H54 (cell line): Measurements from ENCODE around the gene RPS15.

Experiments
- DNase-seq: peaks from one replicate; pipeline ENCODE4 v3.0.0; 2011; ENCODE audit warnings: low spot score, mixed read lengths; ENCODE audit not compliant: insufficient read length
- FAIRE-seq: peaks from 3 replicates; lab custom pipeline; 2011; peaks lifted over from hg19 to GRCh38; lab: Jason Lieb, UNC
- POLR2A ChIP-seq: IDR thresholded peaks from 2 replicates; pipeline ENCODE4 v1.6.1; 2011; ENCODE audit warnings: low read depth, mild to moderate bottlenecking, low read length

Gene RPS15

DNA sequence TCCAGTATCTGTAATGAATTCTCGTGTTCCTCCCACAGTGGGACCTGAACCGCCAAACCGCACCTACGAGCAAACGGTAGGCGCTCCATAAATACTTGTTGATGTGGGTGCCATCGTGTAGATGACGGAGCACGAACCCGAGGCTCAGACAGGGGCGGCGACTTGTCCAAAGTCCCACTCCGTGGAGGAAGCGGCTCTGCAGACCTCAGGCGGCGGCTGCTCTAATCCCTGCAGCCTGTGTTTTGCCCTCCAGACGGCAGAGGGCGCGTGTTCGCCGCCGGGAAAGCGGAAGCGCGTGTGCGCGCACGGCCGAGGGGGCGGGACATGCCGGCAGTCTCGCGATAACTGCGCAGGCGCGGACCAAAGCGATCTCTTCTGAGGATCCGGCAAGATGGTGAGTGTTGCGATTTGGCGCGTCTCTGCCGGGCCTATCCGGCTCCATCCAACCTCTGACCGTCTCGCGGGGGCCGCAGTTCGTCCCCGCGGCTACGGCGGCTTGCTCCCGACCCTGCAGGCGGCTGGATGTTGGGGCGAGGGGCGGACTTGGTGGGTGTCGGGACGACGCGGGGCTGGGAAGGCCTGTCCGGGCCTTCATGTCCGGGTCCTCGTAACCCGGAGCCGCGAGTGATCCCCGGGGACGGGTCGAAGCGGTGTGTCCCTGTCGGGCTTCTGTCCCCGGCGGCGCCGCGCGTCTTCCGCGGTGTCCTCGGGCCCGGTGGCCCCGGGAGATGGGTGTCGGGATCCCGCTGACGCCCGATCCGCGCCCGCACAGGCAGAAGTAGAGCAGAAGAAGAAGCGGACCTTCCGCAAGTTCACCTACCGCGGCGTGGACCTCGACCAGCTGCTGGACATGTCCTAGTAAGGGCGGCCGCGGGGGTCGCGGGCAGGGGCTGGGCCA, at the start of gene RPS15:
RPS15 (plus strand) TSS at position 362 of the 898 bp plus-strand sequence; CDS start at position 392, 30 bp downstream.
- no peak for FAIRE-seq
- peak; percentile 88 for DNase-seq
- TF ChIP-seq POLR2A, result peak; percentile 94

DNA sequence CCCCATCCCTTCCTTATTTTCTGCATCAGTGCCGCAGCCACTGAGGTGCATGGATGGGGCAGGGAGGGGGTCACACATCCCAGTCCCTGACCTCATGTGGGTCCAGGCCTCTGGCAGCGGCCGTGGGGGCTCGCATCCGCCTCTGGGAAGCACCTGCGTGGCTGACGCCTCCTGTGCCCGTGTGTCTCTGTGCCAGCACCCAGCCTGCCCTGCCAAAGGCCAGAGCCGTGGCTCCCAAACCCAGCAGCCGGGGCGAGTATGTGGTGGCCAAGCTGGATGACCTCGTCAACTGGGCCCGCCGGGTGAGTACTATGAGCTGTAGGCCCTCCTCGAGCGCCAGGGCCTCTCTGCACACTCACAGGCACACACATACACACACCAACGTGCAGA, 49.6 kb upstream of the RPS15 start:
- FAIRE-seq (no peak), DNase-seq (no peak)
- TF ChIP-seq POLR2A, result no peak

DNA sequence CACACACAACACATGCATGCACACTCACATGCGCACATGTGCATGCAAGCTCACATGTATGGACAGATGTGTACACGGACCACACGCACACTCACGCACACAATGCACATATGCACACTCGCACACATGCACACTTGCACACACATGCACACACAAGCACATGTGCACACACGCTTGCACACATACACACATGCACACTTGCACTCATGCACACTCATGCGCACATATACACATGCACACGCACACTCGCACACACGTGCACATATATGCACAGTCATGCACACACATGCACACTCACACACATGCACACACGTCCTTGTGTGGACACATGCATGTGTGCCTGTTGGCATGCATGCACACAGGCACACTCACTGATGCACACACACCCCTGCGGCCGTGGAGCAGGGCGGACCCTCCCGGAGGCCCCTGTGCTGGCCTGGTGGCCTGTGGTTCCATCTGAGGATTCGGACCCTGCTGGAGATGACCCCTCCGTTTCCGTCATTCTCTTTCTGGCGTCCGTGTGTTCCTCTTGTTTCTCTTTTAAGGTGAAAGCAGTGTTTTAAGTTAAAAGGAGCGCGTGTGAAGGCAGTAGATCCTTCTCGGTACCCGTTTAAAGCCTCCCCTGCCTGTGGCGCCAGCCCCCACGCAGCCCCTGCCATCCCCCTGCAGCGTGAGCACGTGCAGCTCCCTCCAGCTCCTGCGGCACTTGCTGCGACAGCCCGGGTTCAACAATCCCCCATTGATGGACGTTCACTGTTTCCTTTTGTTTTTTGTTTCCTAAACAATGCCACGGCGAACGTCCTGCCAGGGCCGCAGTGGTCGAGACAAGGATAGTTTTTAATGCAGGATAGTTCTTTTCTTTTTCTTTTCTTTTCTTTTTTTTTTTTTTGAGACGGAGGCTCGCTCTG, 48.9 kb upstream of the RPS15 start:
- no peak for DNase-seq
- no peak for FAIRE-seq
- no peak for TF ChIP-seq POLR2A

GRCh38 chr19:1390890-1391423, 47.2 kb upstream of the RPS15 start:
- TF ChIP-seq POLR2A, result no peak
- FAIRE-seq, result no peak
- no peak for DNase-seq

GRCh38 chr19:1392407-1392806, 45.8 kb upstream of the RPS15 start:
- DNase-seq, result no peak
- no peak for TF ChIP-seq POLR2A
- no peak for FAIRE-seq

- DNase-seq, result no peak
- FAIRE-seq, result no peak
- TF ChIP-seq POLR2A, result no peak
These were observed 45.2 kb upstream of the RPS15 start for GRCh38 chr19:1392939-1393530.

- FAIRE-seq (no peak), DNase-seq (no peak)
- no peak for TF ChIP-seq POLR2A
These were observed 44.4 kb upstream of the RPS15 start for GRCh38 chr19:1393841-1394240.

GRCh38 chr19:1394252-1395193, 43.7 kb upstream of the RPS15 start:
- TF ChIP-seq POLR2A, result no peak
- FAIRE-seq (no peak), DNase-seq (no peak)

GRCh38 chr19:1395194-1396018, 42.8 kb upstream of the RPS15 start:
- DNase-seq (no peak), FAIRE-seq (no peak)
- TF ChIP-seq POLR2A, result peak; percentile 15; the same call in 1 of the 2 replicates

- DNase-seq (no peak), FAIRE-seq (no peak)
- TF ChIP-seq POLR2A, result no peak
These were observed 42.0 kb upstream of the RPS15 start for GRCh38 chr19:1396019-1396767.
